Embryonic facial prominence (tissue), 1 donor: ENCODE results near the gene NR6A1.
"Not testable (repeated sequence)": the region's sequence is repeated elsewhere in the genome, so short reads cannot be mapped to it uniquely, and the experiment has no call there.

ENCODE experiments used
- DNase-seq: peaks from one replicate; pipeline ENCODE4 v3.0.0-alpha.2; 2016; ENCODE audit errors: extremely low spot score

The NR6A1 gene

GRCh38 chr9:124776954-124777648, 6.0 kb upstream of the NR6A1 start, which contains the start of gene OLFML2A:
Gene OLFML2A (plus strand): TSS chr9:124777133. CDS start chr9:124777271, 138 bp downstream.
- no peak for DNase-seq

- no peak for DNase-seq
Observed at GRCh38 chr9:124776618-124776953, 5.5 kb upstream of the NR6A1 start.

- no peak for DNase-seq
Observed at GRCh38 chr9:124774129-124774978, 3.2 kb upstream of the NR6A1 start.

DNA sequence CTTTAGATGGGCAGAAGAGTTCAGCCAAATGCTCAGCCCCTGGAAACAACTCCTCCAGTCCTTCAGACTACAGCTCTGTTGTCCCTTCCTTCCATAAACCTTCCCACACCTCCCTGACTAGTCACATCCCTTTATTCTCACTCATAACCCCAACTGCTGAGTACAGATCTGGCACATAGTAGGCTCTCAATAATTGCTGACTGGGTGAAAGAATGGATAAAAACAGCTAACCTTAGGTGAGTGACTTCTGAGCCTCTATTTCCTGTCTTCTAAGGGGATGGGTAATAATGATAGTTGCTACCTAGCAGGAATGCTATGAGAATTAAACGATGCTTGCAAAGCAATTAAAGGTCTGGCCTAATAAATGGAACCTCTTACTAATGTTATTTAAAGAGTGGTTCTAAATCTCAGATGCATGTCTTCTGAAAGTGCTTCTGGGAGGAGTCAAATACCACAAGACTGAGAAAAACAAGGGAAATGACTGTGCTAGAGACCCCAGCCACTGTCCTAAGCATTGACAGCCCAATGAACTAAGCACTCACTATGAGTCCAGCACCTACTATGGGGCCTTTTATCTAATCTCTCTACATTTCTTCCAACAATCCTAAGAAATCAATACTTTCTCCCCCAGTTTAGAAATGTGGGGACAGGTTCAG, 2.5 kb upstream of the NR6A1 start:
- DNase-seq: no peak

DNA sequence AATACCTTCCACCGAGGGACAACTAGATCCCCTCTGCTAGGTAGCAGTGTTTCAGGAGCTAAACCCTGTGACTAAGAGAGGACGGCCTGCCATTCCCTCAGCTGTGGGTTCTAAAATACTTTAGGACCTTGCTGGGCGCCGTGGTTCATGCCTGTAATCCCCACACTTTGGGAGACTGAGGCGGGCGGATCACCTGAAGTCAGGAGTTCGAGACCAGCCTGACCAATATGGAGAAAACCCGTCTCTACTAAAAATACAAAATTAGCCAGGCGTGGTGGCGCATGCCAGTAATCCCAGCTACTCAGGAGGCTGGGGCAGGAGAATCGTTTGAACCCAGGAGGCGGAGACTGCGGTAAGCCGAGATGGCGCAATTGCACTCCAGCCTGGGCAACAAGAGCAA, 1.8 kb upstream of the NR6A1 start:
- not testable (repeated sequence) for DNase-seq

- DNase-seq: no peak
Observed at GRCh38 chr9:124771867-124772679, 962 bp upstream of the NR6A1 start.

DNA sequence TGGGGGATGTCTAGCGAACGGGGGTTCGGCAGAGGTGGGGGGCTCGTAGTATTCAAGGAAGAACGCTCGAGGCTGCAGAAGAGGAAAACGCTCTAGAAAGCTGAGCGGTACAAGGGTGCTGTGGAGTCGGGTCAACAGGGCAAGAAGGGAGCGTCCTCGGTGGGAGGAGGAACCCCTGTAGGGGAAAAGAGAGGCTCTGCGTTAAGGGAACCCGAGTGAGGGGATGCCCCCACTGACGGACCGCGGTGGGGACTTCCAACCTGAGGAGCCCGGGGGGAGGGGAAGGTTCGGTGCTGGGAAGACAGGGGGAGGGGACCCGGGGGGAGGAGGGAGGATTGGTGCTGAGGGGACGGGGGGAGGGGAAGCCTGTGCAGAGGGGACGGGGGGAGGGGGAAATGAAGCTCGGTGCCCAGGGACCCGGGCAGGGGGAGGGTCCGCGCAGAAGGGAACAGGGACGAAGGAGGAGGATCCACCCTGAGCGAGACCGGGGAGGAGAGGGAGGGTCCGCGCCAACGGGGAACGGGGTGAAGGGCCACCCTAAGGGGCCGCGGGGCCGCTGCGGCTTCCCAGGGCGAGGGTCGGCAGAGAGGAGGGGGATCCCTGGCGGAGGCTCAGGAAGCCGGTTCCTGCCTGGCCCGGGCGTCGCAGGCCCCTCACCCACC, 621 bp downstream of the NR6A1 start:
- no peak for DNase-seq

GRCh38 chr9:124769549-124770358, 1.4 kb downstream of the NR6A1 start:
- no peak for DNase-seq

GRCh38 chr9:124768750-124769548, 2.2 kb downstream of the NR6A1 start:
- no peak for DNase-seq

- DNase-seq: no peak
Observed at GRCh38 chr9:124768334-124768733, 2.8 kb downstream of the NR6A1 start.

- no peak for DNase-seq
Observed at GRCh38 chr9:124767821-124768220, 3.3 kb downstream of the NR6A1 start.

GRCh38 chr9:124766815-124767554, 4.1 kb downstream of the NR6A1 start:
- DNase-seq: no peak

- no peak for DNase-seq
Observed at GRCh38 chr9:124766326-124766725, 4.8 kb downstream of the NR6A1 start.

GRCh38 chr9:124765439-124765835, 5.7 kb downstream of the NR6A1 start:
- no peak for DNase-seq

- DNase-seq: no peak
Observed at GRCh38 chr9:124764774-124765438, 6.2 kb downstream of the NR6A1 start.

GRCh38 chr9:124762633-124763032, 8.5 kb downstream of the NR6A1 start:
- DNase-seq: no peak

GRCh38 chr9:124761710-124762109, 9.4 kb downstream of the NR6A1 start:
- DNase-seq: no peak

DNA sequence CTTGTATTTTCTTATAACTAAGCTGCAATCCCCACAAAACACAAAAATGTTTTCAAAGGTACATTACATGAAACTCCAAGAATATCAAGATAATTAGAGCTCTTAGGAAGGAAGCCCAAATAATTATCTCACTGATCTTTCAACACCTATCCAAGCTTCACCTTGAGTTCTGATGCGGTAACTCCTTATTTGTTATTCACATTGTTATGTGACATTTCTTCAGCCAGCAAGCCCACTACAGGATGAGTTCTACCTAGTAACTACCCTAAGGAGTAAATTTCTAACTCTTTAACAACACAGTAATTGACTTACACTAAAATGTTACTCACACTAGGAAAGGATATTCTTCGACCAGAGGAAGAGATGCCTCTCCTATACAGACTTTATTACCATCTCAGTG, 9.9 kb downstream of the NR6A1 start:
- no peak for DNase-seq
